ENCODE measurements around the gene CLCNKA.
"Not testable (repeated sequence)": the region's sequence is repeated elsewhere in the genome, so short reads cannot be mapped to it uniquely, and the experiment has no call there.

- TF ChIP-seq CTCF, POLR2A (IDR thresholded peaks at IDR 0.05): not testable (repeated sequence)
These were observed 14.6 kb downstream of the CLCNKA start for GRCh38 chr1:16036461-16036860.

Measured in body of pancreas (tissue), 4 donors.